C4-2B (cell line): Measurements from ENCODE around the gene SNTG2.

Source experiments
- CTCF ChIP-seq: fragments of 450-650 bp; conservative IDR thresholded peaks from 2 replicates; pipeline ENCODE4 v1.5.1; 2017; ENCODE audit warnings: mild to moderate bottlenecking
- ZFX ChIP-seq: fragments of 450-650 bp; IDR thresholded peaks from 2 replicates; pipeline ENCODE4 v1.6.1; 2017

GRCh38 chr2:1373830-1374229 is 423.2 kb downstream of the SNTG2 start:
- TF ChIP-seq CTCF (no peak), ZFX (no peak)
